NCI-H2196 treated with DMSO at 0.1 percent for 48 hours (cell line): Measurements from ENCODE around the gene DPY19L3.
"Not testable (repeated sequence)": the region's sequence is repeated elsewhere in the genome, so short reads cannot be mapped to it uniquely, and the experiment has no call there.

Experiments
- DNase-seq: peaks from one replicate; lab custom pipeline; 2025; ENCODE audit not compliant: unreplicated experiment; lab: John Stamatoyannopoulos, UW

The DPY19L3 gene

DNA sequence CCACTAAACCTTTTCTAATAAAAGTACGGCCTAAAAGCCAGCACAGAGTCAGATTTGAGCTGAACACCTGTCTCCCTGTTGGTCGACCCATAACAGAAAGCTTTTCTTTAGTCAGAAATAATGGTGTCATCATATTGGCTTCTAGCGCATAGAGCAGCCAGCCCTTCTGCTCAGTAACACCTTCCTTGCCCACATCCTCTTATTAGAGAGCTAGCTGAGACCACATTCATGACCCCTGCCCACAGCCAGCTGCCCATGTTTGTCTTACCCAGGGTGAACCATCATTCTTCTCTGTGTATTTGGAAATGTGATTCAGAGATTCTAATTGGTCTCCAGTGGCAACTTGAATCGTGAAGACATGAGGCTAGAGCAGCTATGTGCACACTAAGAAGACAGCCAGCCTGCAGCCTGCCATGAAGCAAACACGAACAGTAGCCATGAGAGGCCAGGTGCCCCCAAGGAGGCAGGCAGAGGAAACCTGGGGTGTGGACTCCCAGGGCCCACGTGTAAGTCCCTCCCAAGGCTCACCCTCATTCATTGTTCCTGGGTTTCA, 93.2 kb downstream of the DPY19L3 start:
- no peak for DNase-seq

DNA sequence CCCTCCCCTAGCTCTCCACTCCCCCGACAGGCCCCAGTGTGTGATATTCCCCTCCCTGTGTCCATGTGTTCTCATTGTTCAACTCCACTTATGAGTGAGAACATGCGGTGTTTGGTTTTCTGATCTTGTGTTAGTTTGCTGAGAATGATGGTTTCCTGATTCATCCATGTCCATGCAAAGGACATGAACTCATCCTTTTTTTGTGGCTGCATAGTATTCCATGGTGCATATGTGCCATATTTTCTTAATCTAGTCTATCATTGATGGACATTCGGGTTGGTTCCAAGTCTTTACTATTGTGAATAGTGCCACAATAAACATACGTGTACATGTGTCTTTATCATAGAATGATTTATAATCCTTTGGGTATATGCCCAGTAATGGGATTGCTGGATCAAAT, 106.9 kb downstream of the DPY19L3 start:
- DNase-seq, result not testable (repeated sequence)

DNA sequence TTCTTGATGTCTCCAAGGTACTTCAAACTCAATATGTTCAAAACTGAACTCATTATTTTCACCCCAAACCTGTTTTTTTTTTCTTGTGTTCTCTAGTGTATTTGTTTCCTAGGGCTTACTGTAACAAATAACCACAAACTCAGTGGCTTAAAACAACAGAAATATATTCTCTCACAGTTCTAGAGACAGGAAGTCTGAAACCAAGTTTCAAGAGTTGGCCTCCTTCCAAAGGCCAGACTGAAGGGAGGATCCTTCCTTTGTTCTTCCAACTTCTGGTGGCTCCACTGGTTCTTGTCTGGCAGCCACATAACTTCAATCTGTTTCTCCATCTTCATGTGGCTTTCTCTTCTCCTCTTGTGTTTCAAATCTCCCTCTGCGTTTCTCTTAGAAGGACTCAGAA, 113.5 kb downstream of the DPY19L3 start:
- DNase-seq, result no peak

DNA sequence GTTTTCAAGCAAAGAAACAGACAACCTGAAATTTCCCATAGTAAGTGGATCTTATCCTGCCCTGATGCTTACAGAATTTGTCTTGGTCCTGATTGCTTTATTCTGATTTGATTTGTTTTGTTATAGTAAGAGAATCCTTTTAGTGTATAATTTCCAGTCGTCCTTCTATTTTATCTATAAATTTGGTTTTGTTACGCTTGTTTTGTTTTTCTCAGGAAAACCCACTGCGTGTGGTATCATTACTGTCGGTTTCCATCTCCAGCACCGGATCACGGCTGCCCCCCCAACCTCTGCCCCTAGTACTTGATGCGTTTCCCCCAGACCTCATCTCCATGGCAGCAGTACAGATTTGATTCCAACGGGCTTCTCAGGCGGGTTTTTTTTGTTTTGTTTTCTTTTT, 117.4 kb downstream of the DPY19L3 start:
- no peak for DNase-seq

DNA sequence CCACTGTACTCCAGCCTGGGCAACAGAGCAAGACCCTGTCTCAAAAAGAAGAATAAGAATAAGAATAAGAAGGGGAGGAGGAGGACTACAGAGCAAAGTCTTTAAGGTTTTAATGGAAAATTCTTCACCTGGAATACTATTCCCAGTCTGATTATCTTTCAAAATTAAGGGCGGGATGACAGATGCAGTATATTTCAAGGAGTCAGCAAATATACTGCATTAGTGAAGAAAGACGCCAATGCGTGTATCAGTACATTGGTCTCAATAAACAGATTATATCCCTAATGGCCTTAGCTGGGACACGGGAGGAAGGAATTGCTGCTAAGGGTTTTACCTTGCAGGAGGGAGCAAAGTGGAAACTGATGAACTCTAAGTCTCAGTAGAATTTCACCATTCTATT, 121.3 kb downstream of the DPY19L3 start:
- no peak for DNase-seq

DNA sequence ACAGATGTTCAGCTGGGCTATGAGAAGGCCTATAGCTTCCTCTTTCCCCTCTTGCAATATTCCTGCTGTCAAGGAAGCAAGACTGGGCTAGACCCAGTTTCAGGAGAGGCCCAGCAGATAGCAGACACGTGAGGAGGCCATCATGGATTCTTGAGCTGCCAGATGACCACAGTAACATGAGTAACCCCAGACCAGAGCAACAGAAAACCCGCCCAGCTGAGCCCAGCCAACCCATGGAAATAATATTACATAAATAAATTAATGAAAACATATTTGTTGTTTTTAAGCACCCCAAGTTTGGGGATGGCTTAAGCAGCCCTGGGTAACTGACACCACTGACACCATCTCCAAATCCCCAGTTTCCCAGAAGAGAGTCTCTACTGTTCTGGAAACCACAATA, 125.2 kb downstream of the DPY19L3 start:
- no peak for DNase-seq

DNA sequence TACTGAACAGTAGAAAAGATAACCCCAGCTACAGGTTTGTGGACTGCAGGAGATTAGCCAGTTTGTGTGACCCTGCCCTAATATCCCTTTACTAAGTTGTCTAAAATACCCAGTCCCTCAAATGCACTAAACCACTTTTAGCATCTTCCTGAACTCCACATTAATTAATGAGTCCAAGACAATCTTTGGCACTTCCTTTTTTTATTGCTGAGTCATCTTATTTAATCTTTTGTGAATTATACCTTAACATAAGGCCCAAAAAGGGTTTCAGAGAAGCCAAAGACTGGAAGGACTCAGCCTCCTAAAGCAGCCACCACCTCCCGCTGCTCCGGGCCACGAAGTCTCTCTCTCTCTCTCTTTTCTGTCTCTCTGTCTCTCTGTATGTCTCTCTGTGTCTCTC, 126.7 kb downstream of the DPY19L3 start:
- DNase-seq, result no peak
